Dermis microvascular lymphatic vessel endothelial cell (primary cell): ENCODE results near the gene HDLBP. TPM values are rescaled to one million over a fixed set of nuclear protein-coding genes. Genes with fewer than 3 reads are reported as not detected.
"Not testable (repeated sequence)": the region's sequence is repeated elsewhere in the genome, so short reads cannot be mapped to it uniquely, and the experiment has no call there.

Experiments
- DNase-seq, 2 donors: peaks; one replicate each; pipeline versions ENCODE4 v3.0.0 to v3.0.0-alpha.2; 2010; ENCODE audit warnings: low read depth in 2 of 2
- total RNA-seq: library from RNA; depleted of rRNA; stranded (reverse); fragments of >200 nt; gene quantifications from 2 replicates; pipeline ENCODE4 v1.2.1, GENCODE V29; 2014

HDLBP gene
- total RNA-seq, 1 donor from 2014 or later, result 660 TPM

GRCh38 chr2:241339839-241340630 lies 24.6 kb upstream of the HDLBP start:
- no peak for DNase-seq

GRCh38 chr2:241334813-241335212 lies 19.3 kb upstream of the HDLBP start:
- no peak for DNase-seq

- no peak for DNase-seq
Measured at GRCh38 chr2:241330616-241330981, 15.1 kb upstream of the HDLBP start.

- no peak for DNase-seq
Measured at GRCh38 chr2:241329669-241330615, 14.5 kb upstream of the HDLBP start.

- no peak for DNase-seq
Measured at GRCh38 chr2:241325257-241325656, 9.8 kb upstream of the HDLBP start.

GRCh38 chr2:241324775-241325174 lies 9.3 kb upstream of the HDLBP start:
- DNase-seq, result no peak

- no peak for DNase-seq
Measured at GRCh38 chr2:241323778-241324177, 8.3 kb upstream of the HDLBP start.

GRCh38 chr2:241321886-241322285 lies 6.4 kb upstream of the HDLBP start:
- DNase-seq, result no peak

GRCh38 chr2:241321033-241321432 lies 5.6 kb upstream of the HDLBP start:
- DNase-seq, result no peak

- no peak for DNase-seq
Measured at GRCh38 chr2:241320394-241320793, 4.9 kb upstream of the HDLBP start.

GRCh38 chr2:241318830-241319229 lies 3.4 kb upstream of the HDLBP start:
- not testable (repeated sequence) for DNase-seq

GRCh38 chr2:241317391-241317790 lies 1.9 kb upstream of the HDLBP start:
- DNase-seq, result no peak

GRCh38 chr2:241316825-241317224 lies 1.4 kb upstream of the HDLBP start:
- DNase-seq, result no peak

- DNase-seq, result peak in 1 of 2 donors; percentile 66
Measured at GRCh38 chr2:241315879-241316631, 583 bp upstream of the HDLBP start, which contains the start of gene SEPTIN2. SEPTIN2 (plus strand) TSS chr2:241315925; CDS start chr2:241324233, 8,308 bp downstream.

GRCh38 chr2:241314226-241315092 lies 1.0 kb downstream of the HDLBP start:
- DNase-seq, result peak; percentile 27 to 69

- DNase-seq, result no peak
Measured at GRCh38 chr2:241313543-241314095, 1.9 kb downstream of the HDLBP start.

GRCh38 chr2:241312082-241312481 lies 3.4 kb downstream of the HDLBP start:
- DNase-seq, result peak in 1 of 2 donors; percentile 32

- no peak for DNase-seq
Measured at GRCh38 chr2:241310917-241311566, 4.4 kb downstream of the HDLBP start.

- peak in 1 of 2 donors; percentile 8 for DNase-seq
Measured at GRCh38 chr2:241309684-241310117, 5.8 kb downstream of the HDLBP start.
